SK-N-SH treated with all-trans-retinoic acid at 6 μM for 48 hours (cell line): ENCODE measurements around the gene ADGRL2.

Experiments used
- ARNTL ChIP-seq: fragments of 450-650 bp; formaldehyde crosslinking; IDR thresholded peaks from 2 replicates; pipeline ENCODE4 v1.5.0; 2020; ENCODE audit warnings: low read depth, mild to moderate bottlenecking, moderate library complexity, borderline replicate concordance
- BACH2 ChIP-seq: fragments of 250-450 bp; sonication (Bioruptor Pico); IDR thresholded peaks from 2 replicates; pipeline ENCODE4 v1.9.0; 2021; ENCODE audit warnings: mild to moderate bottlenecking, borderline replicate concordance
- CREB5 ChIP-seq: fragments of 250-450 bp; sonication (Bioruptor Pico); IDR thresholded peaks from 2 replicates; pipeline ENCODE4 v1.5.1; 2020; ENCODE audit warnings: low read depth, mild to moderate bottlenecking, moderate library complexity
- CSDC2 ChIP-seq: fragments of 250-450 bp; sonication (Bioruptor Pico); IDR thresholded peaks from 2 replicates; pipeline ENCODE4 v1.5.0; 2020; ENCODE audit warnings: mild to moderate bottlenecking, moderate library complexity
- GLIS3 ChIP-seq: fragments of 250-450 bp; sonication (Bioruptor Pico); IDR thresholded peaks from 2 replicates; pipeline ENCODE4 v1.5.0; 2020; ENCODE audit warnings: mild to moderate bottlenecking, moderate library complexity
- PATZ1 ChIP-seq: fragments of 250-450 bp; sonication (Bioruptor Pico); IDR thresholded peaks from 2 replicates; pipeline ENCODE4 v1.8.0; 2020; ENCODE audit warnings: mild to moderate bottlenecking, moderate library complexity, borderline replicate concordance
- PPARA ChIP-seq: fragments of 250-450 bp; sonication (Bioruptor Pico); IDR thresholded peaks from 2 replicates; pipeline ENCODE4 v1.5.0; 2020; ENCODE audit warnings: mild to moderate bottlenecking, borderline replicate concordance
- RARB ChIP-seq: fragments of 250-450 bp; sonication (Bioruptor Pico); IDR thresholded peaks from 2 replicates; pipeline ENCODE4 v1.8.0; 2021; ENCODE audit warnings: mild to moderate bottlenecking, moderate library complexity
- TCF4 ChIP-seq: fragments of 250-450 bp; sonication (Bioruptor Pico); IDR thresholded peaks from 2 replicates; pipeline ENCODE4 v1.8.0; 2021; ENCODE audit warnings: mild to moderate bottlenecking, moderate library complexity, borderline replicate concordance
- TOX ChIP-seq: fragments of 250-450 bp; sonication (Bioruptor Pico); IDR thresholded peaks from 2 replicates; pipeline ENCODE4 v1.8.0; 2021; ENCODE audit warnings: mild to moderate bottlenecking, moderate library complexity, borderline replicate concordance
- TSHZ2 ChIP-seq: fragments of 250-450 bp; sonication (Bioruptor Pico); IDR thresholded peaks from 2 replicates; pipeline ENCODE4 v1.5.0; 2020; ENCODE audit warnings: mild to moderate bottlenecking, moderate library complexity
- ZC3H10 ChIP-seq: fragments of 250-450 bp; sonication (Bioruptor Pico); IDR thresholded peaks from 2 replicates; pipeline ENCODE4 v1.5.1; 2021; ENCODE audit warnings: mild to moderate bottlenecking, moderate library complexity
- ZFP3 ChIP-seq: fragments of 250-450 bp; sonication (Bioruptor Pico); IDR thresholded peaks from 2 replicates; pipeline ENCODE4 v1.5.0; 2020; ENCODE audit warnings: mild to moderate bottlenecking, moderate library complexity
- ZFP30 ChIP-seq: fragments of 450-650 bp; formaldehyde crosslinking; IDR thresholded peaks from 2 replicates; pipeline ENCODE4 v1.5.0; 2022; ENCODE audit warnings: mild to moderate bottlenecking, moderate library complexity

- TF ChIP-seq ZFP3: no peak
- TF ChIP-seq BACH2 (CRISPR knock-in tag): no peak
- no peak for TF ChIP-seq ZC3H10 (CRISPR knock-in tag)
- peak; percentile 22; the same call in 1 of the 2 replicates for TF ChIP-seq PATZ1 (CRISPR knock-in tag)
- TF ChIP-seq GLIS3 (CRISPR knock-in tag): no peak
- TF ChIP-seq TSHZ2 (CRISPR knock-in tag): no peak
- no peak for TF ChIP-seq CREB5
- no peak for TF ChIP-seq TOX (CRISPR knock-in tag)
- no peak for TF ChIP-seq ARNTL (CRISPR knock-in tag)
- TF ChIP-seq ZFP30 (CRISPR knock-in tag): no peak
- no peak for TF ChIP-seq CSDC2 (CRISPR knock-in tag)
- TF ChIP-seq PPARA: no peak
- TF ChIP-seq TCF4 (CRISPR knock-in tag): no peak
- TF ChIP-seq RARB (CRISPR knock-in tag): no peak
Measured at GRCh38 chr1:81799939-81800694, 617 bp upstream of the ADGRL2 start.
